NT2/D1 (cell line): ENCODE measurements around the gene NOTCH1.
"Not testable (repeated sequence)": the region's sequence is repeated elsewhere in the genome, so short reads cannot be mapped to it uniquely, and the experiment has no call there.

Experiments
- DNase-seq: peaks from one replicate; pipeline ENCODE4 v3.0.0-alpha.2; 2011; ENCODE audit warnings: low read depth, low spot score
- H3K27me3 ChIP-seq: 2 replicates; pipeline ENCODE4 v1.6.0; 2011; ENCODE audit warnings: mild to moderate bottlenecking; ENCODE audit not compliant: insufficient read length, insufficient read depth
- H3K36me3 ChIP-seq: 2 replicates; pipeline ENCODE4 v1.6.1; 2011; ENCODE audit warnings: mild to moderate bottlenecking, low read length, mixed read lengths; ENCODE audit not compliant: insufficient read depth, insufficient read length
- H3K4me1 ChIP-seq: 2 replicates; pipeline ENCODE4 v1.5.1; 2011; ENCODE audit not compliant: insufficient read depth, insufficient read length
- H3K4me3 ChIP-seq: 2 replicates; pipeline ENCODE4 v1.5.1; 2011; ENCODE audit warnings: low read depth; ENCODE audit not compliant: insufficient read length
- H3K9ac ChIP-seq: 2 replicates; pipeline ENCODE4 v1.6.0; 2011; ENCODE audit warnings: low read depth; ENCODE audit not compliant: insufficient read length
- H3K9me3 ChIP-seq: 2 replicates; pipeline ENCODE4 v1.5.1; 2011; ENCODE audit warnings: mild to moderate bottlenecking, low read length; ENCODE audit not compliant: insufficient read depth
- SUZ12 ChIP-seq: IDR thresholded peaks from 2 replicates; pipeline ENCODE4 v1.6.1; 2011; ENCODE audit not compliant: insufficient read length, insufficient read depth; ENCODE audit errors: extremely low read depth
- YY1 ChIP-seq: IDR thresholded peaks from 2 replicates; pipeline ENCODE4 v1.6.1; 2011; ENCODE audit not compliant: insufficient read length, insufficient read depth
- ZNF274 ChIP-seq: IDR thresholded peaks from 2 replicates; pipeline ENCODE4 v1.6.1; 2011; ENCODE audit warnings: mild to moderate bottlenecking, low read depth, low read length

Gene NOTCH1

GRCh38 chr9:136560586-136560985 lies 14.7 kb upstream of the NOTCH1 start:
- H3K9me3 ChIP-seq = peaks cover 51% of the 10 kb centered on the region
- no peak for DNase-seq
- peaks cover 24% of the 10 kb centered on the region for H3K4me1 ChIP-seq
- peaks cover 7% of the 10 kb centered on the region for H3K36me3 ChIP-seq
- TF ChIP-seq SUZ12 = no peak
- no peak for TF ChIP-seq ZNF274
- TF ChIP-seq YY1 = no peak
- peaks cover 31% of the 10 kb centered on the region for H3K27me3 ChIP-seq
- H3K9ac ChIP-seq = no peak overlapping the region
- no peak overlapping the region for H3K4me3 ChIP-seq

DNA sequence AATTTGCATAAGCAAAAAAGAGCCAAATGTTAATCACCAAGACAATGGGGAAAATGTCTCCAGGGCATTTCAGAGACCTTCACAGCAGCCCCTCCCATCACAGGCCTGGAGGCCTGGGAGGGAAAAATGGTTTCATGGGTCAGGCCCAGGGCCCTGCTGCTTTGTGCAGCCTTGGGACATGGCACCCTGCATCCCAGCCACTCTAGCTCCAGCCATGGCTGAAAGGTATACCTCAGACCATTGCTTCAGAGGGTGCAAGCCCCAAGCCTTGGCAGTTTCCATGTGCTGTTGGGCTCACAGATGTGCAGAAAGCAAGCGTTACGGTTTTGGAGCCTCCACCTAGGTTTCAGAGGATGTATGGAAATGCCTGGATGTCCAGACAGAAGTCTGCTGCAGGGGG lies 13.5 kb upstream of the NOTCH1 start:
- peaks cover 51% of the 10 kb centered on the region for H3K9me3 ChIP-seq
- DNase-seq, H3K36me3 ChIP-seq, H3K9ac ChIP-seq, H3K4me3 ChIP-seq: not testable (repeated sequence)
- peaks cover 12% of the 10 kb centered on the region for H3K4me1 ChIP-seq
- H3K27me3 ChIP-seq = peaks cover 33% of the 10 kb centered on the region

- not testable (repeated sequence) for H3K36me3 ChIP-seq, H3K9ac ChIP-seq, DNase-seq, H3K4me3 ChIP-seq, H3K4me1 ChIP-seq
- Histone ChIP-seq H3K9me3 (peaks cover 51% of the 10 kb centered on the region), H3K27me3 (peaks cover 33% of the 10 kb centered on the region)
Observed at GRCh38 chr9:136558846-136559245, 13.0 kb upstream of the NOTCH1 start.

- H3K4me1 ChIP-seq = peaks cover 8% of the 10 kb centered on the region
- no peaks in the 10 kb centered on the region for H3K36me3 ChIP-seq
- TF ChIP-seq ZNF274 (no peak), SUZ12 (no peak), YY1 (no peak)
- H3K9me3 ChIP-seq = peaks cover 51% of the 10 kb centered on the region
- DNase-seq = no peak
- H3K27me3 ChIP-seq = peaks cover 33% of the 10 kb centered on the region
- no peak overlapping the region for H3K4me3 ChIP-seq
- no peak overlapping the region for H3K9ac ChIP-seq
Observed at GRCh38 chr9:136558373-136558772, 12.5 kb upstream of the NOTCH1 start.

GRCh38 chr9:136557036-136557435 lies 11.2 kb upstream of the NOTCH1 start:
- Histone ChIP-seq H3K27me3 (peaks cover 21% of the 10 kb centered on the region), H3K9ac (no peak overlapping the region), H3K4me1 (peaks cover 10% of the 10 kb centered on the region), H3K9me3 (peaks cover 47% of the 10 kb centered on the region), H3K4me3 (no peak overlapping the region), H3K36me3 (no peaks in the 10 kb centered on the region)
- no peak for DNase-seq
- TF ChIP-seq YY1 (no peak), SUZ12 (no peak), ZNF274 (no peak)

DNA sequence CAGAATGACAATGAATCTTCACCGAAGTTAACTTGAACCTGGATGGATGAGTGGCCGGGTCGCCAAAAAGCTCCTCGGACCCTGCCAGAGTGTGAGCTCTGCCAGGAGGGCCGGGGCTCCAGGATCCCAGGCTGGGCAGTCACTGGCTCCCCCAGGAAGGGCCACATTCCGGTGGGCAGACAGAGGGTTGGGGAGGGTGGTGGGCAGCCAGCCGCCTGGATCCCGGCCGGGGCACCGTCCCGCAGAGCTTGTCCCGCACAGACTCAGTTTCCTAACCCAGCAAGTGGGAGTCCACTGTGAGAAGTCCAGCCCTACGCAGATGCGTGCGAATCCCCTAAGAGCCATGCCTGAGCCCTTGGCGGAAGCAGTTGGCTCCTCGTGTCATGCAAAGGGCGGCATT lies 10.3 kb upstream of the NOTCH1 start:
- TF ChIP-seq YY1 (no peak), SUZ12 (no peak), ZNF274 (no peak)
- peaks cover 10% of the 10 kb centered on the region for H3K4me1 ChIP-seq
- DNase-seq = no peak
- H3K9ac ChIP-seq = no peak overlapping the region
- peaks cover 13% of the 10 kb centered on the region for H3K27me3 ChIP-seq
- H3K36me3 ChIP-seq = no peaks in the 10 kb centered on the region
- H3K9me3 ChIP-seq = peaks cover 39% of the 10 kb centered on the region
- H3K4me3 ChIP-seq = no peak overlapping the region

- no peak for TF ChIP-seq ZNF274
- TF ChIP-seq YY1 = no peak
- no peak for TF ChIP-seq SUZ12
Observed at GRCh38 chr9:136554870-136555269, 9.0 kb upstream of the NOTCH1 start.

DNA sequence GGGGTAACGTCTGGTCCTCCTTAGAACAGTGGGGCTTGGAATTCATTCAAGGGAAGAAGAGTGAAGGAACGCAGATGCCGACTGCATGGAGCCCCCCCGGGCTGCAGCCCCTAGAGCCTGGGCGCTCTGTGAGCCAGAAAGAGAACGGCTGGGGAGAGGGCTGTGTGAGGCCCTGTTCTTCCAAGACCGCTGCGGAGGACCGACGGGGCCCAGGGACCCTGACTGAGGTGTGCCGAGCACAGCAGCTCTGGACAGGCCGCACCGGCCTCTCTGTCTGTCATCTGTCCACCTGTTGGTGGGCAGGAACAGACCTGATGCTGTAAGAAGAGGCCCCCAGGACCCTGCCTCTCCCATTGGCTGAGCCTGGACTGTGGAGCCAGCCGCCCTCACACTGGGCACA lies 7.7 kb upstream of the NOTCH1 start:
- H3K9me3 ChIP-seq = peaks cover 13% of the 10 kb centered on the region; the same call in 1 of the 2 replicates
- peaks cover 32% of the 10 kb centered on the region for H3K4me1 ChIP-seq
- no peak for TF ChIP-seq ZNF274
- TF ChIP-seq YY1 = no peak
- TF ChIP-seq SUZ12 = no peak
- H3K36me3 ChIP-seq = no peaks in the 10 kb centered on the region
- DNase-seq = no peak
- peaks cover 8% of the 10 kb centered on the region for H3K27me3 ChIP-seq
- no peak overlapping the region for H3K4me3 ChIP-seq
- H3K9ac ChIP-seq = no peak overlapping the region

More at GRCh38 chr9:136554870-136555269, 9.0 kb upstream of the NOTCH1 start:
- DNase-seq = no peak
- Histone ChIP-seq H3K9me3 (peaks cover 26% of the 10 kb centered on the region), H3K9ac (no peak overlapping the region), H3K27me3 (peaks cover 8% of the 10 kb centered on the region), H3K4me1 (peaks cover 23% of the 10 kb centered on the region), H3K36me3 (no peaks in the 10 kb centered on the region), H3K4me3 (no peak overlapping the region)
